H1 (cell line): ENCODE data around the gene ARHGAP35. TPM values are rescaled to one million over a fixed set of nuclear protein-coding genes. Genes with fewer than 3 reads are reported as not detected.

Experiments
- HDAC6 ChIP-seq: IDR thresholded peaks from one replicate; pipeline ENCODE4 v1.7.1; 2012; ENCODE audit warnings: low read depth, mild to moderate bottlenecking, inconsistent platforms, low read length, moderate library complexity
- KDM1A ChIP-seq: fragments of 200-600, 300-600 bp; sonication (generic); IDR thresholded peaks from 2 replicates; pipeline ENCODE4 v1.7.1; 2016; ENCODE audit warnings: mild to moderate bottlenecking, low read length, borderline replicate concordance
- KDM4A ChIP-seq: IDR thresholded peaks from one replicate; pipeline ENCODE4 v1.7.1; 2012; ENCODE audit warnings: low read depth, mild to moderate bottlenecking, moderate library complexity, low read length, inconsistent platforms; ENCODE audit not compliant: severe bottlenecking
- NANOG ChIP-seq: IDR thresholded peaks from 2 replicates; pipeline ENCODE4 v1.6.1; 2011; ENCODE audit warnings: low read length, low read depth, mild to moderate bottlenecking, inconsistent platforms; ENCODE audit not compliant: insufficient read depth, poor library complexity, severe bottlenecking
- POLR2AphosphoS5 ChIP-seq: IDR thresholded peaks from 2 replicates; pipeline ENCODE4 v1.6.1; 2011; ENCODE audit warnings: low read depth, low read length
- RFX5 ChIP-seq: IDR thresholded peaks from 2 replicates; pipeline ENCODE4 v1.6.1; 2011; ENCODE audit warnings: low read depth, low read length, improper control_type of control experiment, borderline replicate concordance
- SIX5 ChIP-seq: IDR thresholded peaks from 2 replicates; pipeline ENCODE4 v1.6.1; 2011; ENCODE audit warnings: mild to moderate bottlenecking, low read depth, low read length
- USF2 ChIP-seq: IDR thresholded peaks from 2 replicates; pipeline ENCODE4 v1.6.1; 2011; ENCODE audit warnings: low read length, improper control_type of control experiment
- polyA plus RNA-seq, 7 experiments: library from polyadenylated mRNA; depleted of rRNA in 3 of 7; stranded (reverse) in 5 of 7; unstranded in 2 of 7; fragments of >200 nt in 5 of 7; fragments of 200-250 nt in 2 of 7; gene quantifications; 1 replicate in 5 of 7; 2 replicates in 1 of 7; 4 replicates in 1 of 7; pipeline versions ENCODE4 v1.2.1 to v1.2.3, GENCODE V29; 2011 to 2013; ENCODE audit warnings: missing spikeins in 2 of 7, mixed read lengths in 2 of 7
- total RNA-seq: library from RNA; stranded (reverse); fragmentation: NEBNext Ultra II Directional; extraction: Animal tissue kit (Norgen Biotek cat#: 25700); gene quantifications from 2 replicates; pipeline ENCODE4 v1.2.1, GENCODE V29; 2021

The ARHGAP35 gene
- total and polyA plus RNA-seq, 2 of the 8 experiments (the other 6 are each of a cell fraction or from before 2014, with no cell fraction given) = 29.7 to 64.5 TPM

- TF ChIP-seq POLR2AphosphoS5 = no peak
- no peak for TF ChIP-seq RFX5
- TF ChIP-seq HDAC6 = no peak
- TF ChIP-seq KDM4A = no peak
- TF ChIP-seq NANOG = no peak
- TF ChIP-seq USF2 = no peak
- no peak for TF ChIP-seq SIX5
- no peak for TF ChIP-seq KDM1A
- TF ChIP-seq, all 59 proteins: peak for 0
Measured at GRCh38 chr19:46875657-46876056, 14.9 kb downstream of the ARHGAP35 start (continued).
